B cell (primary cell): ENCODE results near the gene BEST1. TPM values are rescaled to one million over a fixed set of nuclear protein-coding genes. Genes with fewer than 3 reads are reported as not detected.

Experiments used
- ATAC-seq: fragments of 200-7000 bp; cut with Tn5 transposase; one replicate; pipeline ENCODE4 v1.10.0; 2021; ENCODE audit warnings: low read depth, mild to moderate bottlenecking, moderate number of reproducible peaks, moderate library complexity
- CTCF ChIA-PET: fragments of 350-600 bp; sonication (Branson Sonifier 250); formaldehyde crosslinking; loops from one replicate; lab custom pipeline; 2021; ENCODE audit warnings: antibody characterized with exemption, inconsistent platforms; lab: Charles Lee
- POLR2A ChIA-PET: fragments of 350-600 bp; sonication (Branson Sonifier 250); formaldehyde crosslinking; loops from one replicate; lab custom pipeline; 2021; ENCODE audit warnings: antibody characterized with exemption; lab: Charles Lee
- DNase-seq: peaks from one replicate; pipeline ENCODE4 v3.0.0; 2013
- H2AFZ ChIP-seq: 2 replicates; pipeline ENCODE4 v1.6.1; 2012; ENCODE audit warnings: mild to moderate bottlenecking, low read depth, low read length; ENCODE audit not compliant: insufficient read depth, poor library complexity, severe bottlenecking
- H3K27ac ChIP-seq, 2 donors: 1 replicate in 1 of 2; 2 replicates in 1 of 2; pipeline ENCODE4 v1.5.1; 2012 to 2013; ENCODE audit warnings: low read length in 2 of 2, mild to moderate bottlenecking in 2 of 2, moderate library complexity in 1 of 2
- H3K27me3 ChIP-seq, 4 experiments: fragments of 200-600 bp in 1 of 4; sonication (generic) in 1 of 4; replicated peaks in 1 of 4; 1 replicate in 2 of 4; 2 replicates in 2 of 4; pipeline versions ENCODE4 v1.6.1 to v1.7.0; 2013 to 2016; ENCODE audit warnings: low read length in 3 of 4, mild to moderate bottlenecking in 2 of 4, mixed read lengths in 1 of 4, moderate library complexity in 1 of 4; ENCODE audit not compliant: insufficient read depth in 4 of 4, control insufficient read depth in 3 of 4; ENCODE audit errors: control extremely low read depth in 1 of 4
- H3K36me3 ChIP-seq, 2 experiments: replicated peaks in 1 of 2; 1 replicate in 1 of 2; 2 replicates in 1 of 2; pipeline versions ENCODE4 v1.6.1 to v1.7.1; 2013; ENCODE audit warnings: low read length in 1 of 2; ENCODE audit not compliant: insufficient read depth in 2 of 2, control insufficient read depth in 1 of 2; ENCODE audit errors: control extremely low read depth in 1 of 2, extremely low read depth in 1 of 2
- H3K4me1 ChIP-seq, 2 donors: fragments of 200-600 bp in 1 of 2; sonication (generic) in 1 of 2; 1 replicate in 1 of 2; 2 replicates in 1 of 2; pipeline versions ENCODE4 v1.5.1 to v1.6.1; 2013 to 2017; ENCODE audit warnings: low read length in 2 of 2; ENCODE audit not compliant: control insufficient read depth in 2 of 2, insufficient read depth in 2 of 2
- H3K4me2 ChIP-seq: replicated peaks from 2 replicates; pipeline ENCODE3; 2012; ENCODE audit warnings: mild to moderate bottlenecking, low read depth, low read length; ENCODE audit not compliant: poor library complexity, severe bottlenecking
- H3K4me3 ChIP-seq, 5 experiments: fragments of 200-600 bp in 1 of 5; sonication (generic) in 1 of 5; 1 replicate in 3 of 5; 2 replicates in 2 of 5; pipeline versions ENCODE4 v1.5.1 to v1.7.0; 2011 to 2016; ENCODE audit warnings: low read length in 4 of 5, mild to moderate bottlenecking in 4 of 5, low read depth in 2 of 5, control low read depth in 1 of 5, moderate library complexity in 1 of 5; ENCODE audit not compliant: insufficient read depth in 1 of 5; ENCODE audit errors: control extremely low read depth in 1 of 5, extremely low read depth in 1 of 5
- H3K79me2 ChIP-seq: fragments of 200-600 bp; sonication (generic); one replicate; pipeline ENCODE4 v1.6.0; 2016; ENCODE audit warnings: low read length; ENCODE audit not compliant: control insufficient read depth, insufficient read depth
- H3K9ac ChIP-seq: fragments of 200-600 bp; sonication (generic); 2 replicates; pipeline ENCODE4 v1.6.1; 2017; ENCODE audit warnings: mild to moderate bottlenecking, low read length, moderate library complexity
- H3K9me3 ChIP-seq, 3 donors: one replicate each; pipeline versions ENCODE4 v1.6.1 to v1.7.1; 2013; ENCODE audit warnings: low read length in 2 of 3; ENCODE audit not compliant: control insufficient read depth in 2 of 3, insufficient read depth in 1 of 3; ENCODE audit errors: control extremely low read depth in 1 of 3
- H4K20me1 ChIP-seq: 2 replicates; pipeline ENCODE4 v1.6.0; 2012; ENCODE audit warnings: mild to moderate bottlenecking, low read length; ENCODE audit not compliant: insufficient read depth, control insufficient read depth, poor library complexity, severe bottlenecking
- H3K27ac Mint-ChIP-seq: one replicate; pipeline ENCODE4 v1.8.0; 2021; ENCODE audit warnings: mixed read lengths
- H3K27me3 Mint-ChIP-seq: one replicate; pipeline ENCODE4 v1.8.0; 2021; ENCODE audit warnings: mixed read lengths
- H3K4me1 Mint-ChIP-seq: one replicate; pipeline ENCODE4 v1.8.0; 2021; ENCODE audit warnings: mixed read lengths
- H3K4me3 Mint-ChIP-seq: one replicate; pipeline ENCODE4 v1.8.0; 2021; ENCODE audit warnings: mixed read lengths
- H3K9me3 Mint-ChIP-seq: one replicate; pipeline ENCODE4 v1.8.0; 2022; ENCODE audit warnings: mixed read lengths; ENCODE audit not compliant: insufficient read depth
- CTCF ChIP-seq: fragments of 200-600 bp; IDR thresholded peaks from one replicate; pipeline ENCODE4 v1.8.0; 2022; ENCODE audit warnings: antibody characterized with exemption, mild to moderate bottlenecking
- EZH2 ChIP-seq: IDR thresholded peaks from 2 replicates; pipeline ENCODE4 v1.6.1; 2012; ENCODE audit warnings: borderline replicate concordance, low read depth, mild to moderate bottlenecking, moderate library complexity, low read length; ENCODE audit not compliant: insufficient read depth, poor library complexity, severe bottlenecking
- WGBS: methylation state at CpG from one replicate; pipeline ENCODE4 v1.1.5; 2013; ENCODE audit warnings: missing lambda C conversion rate; ENCODE audit not compliant: insufficient coverage; 5-methylcytosine and 5-hydroxymethylcytosine counted together
- intact Hi-C: fragments of 100-400 bp; cut with micrococcal nuclease; formaldehyde crosslinking; loops from one replicate; pipeline ENCODE4 v1.10.0; 2022
- polyA plus RNA-seq: library from polyadenylated mRNA; depleted of rRNA; stranded (reverse); fragments of >200 nt; gene quantifications from 2 replicates; pipeline ENCODE4 v1.2.3, GENCODE V29; 2012
- total RNA-seq, 2 donors: library from RNA; stranded (reverse); fragments of 120-200 nt in 1 of 2; gene quantifications; 1 replicate in 1 of 2; 2 replicates in 1 of 2; pipeline versions ENCODE4 v1.2.3 to v1.2.4, GENCODE V29; 2013 to 2022

BEST1 gene
- total and polyA plus RNA-seq, 2 donors (not counting 1 experiment from before 2014, with no cell fraction given) = 0.07 to 0.99 TPM

GRCh38 chr11:61951484-61952135 lies 1.5 kb downstream of the BEST1 start:
- Histone ChIP-seq H3K4me1 (peaks cover 23 to 25% of the 10 kb centered on the region in 2 donors), H2AFZ (no peak overlapping the region), H3K4me3 (no peak overlapping the region), H3K36me3 (no peaks in the 10 kb centered on the region), H3K9me3 (peaks cover 0 to 11% (median 0%) of the 10 kb centered on the region in 3 donors), H3K27me3 (peaks cover 0 to 24% (median 10%) of the 10 kb centered on the region in 4 experiments), H3K27ac (no peak overlapping the region), H3K4me2 (no peak overlapping the region), H4K20me1 (no peaks in the 10 kb centered on the region), H3K9ac (no peak overlapping the region), H3K79me2 (no peaks in the 10 kb centered on the region)
- peaks cover 4% of the 10 kb centered on the region for H3K27me3 Mint-ChIP-seq
- ChIA-PET POLR2A (interaction anchor here (0.6 kb wide), 2 partner anchors 18 to 340 kb away, joined by 3 to 4 read pairs; no protein-coding TSS in a partner anchor), CTCF (interaction anchor here (0.8 to 10.2 kb wide), 8 partner anchors 11 to 156 kb away, joined by 3 to 217 read pairs (median 78); no protein-coding TSS in a partner anchor)
- no peaks in the 10 kb centered on the region for H3K9me3 Mint-ChIP-seq
- DNase-seq (no peak), ATAC-seq (no peak)
- 98% methylated on average over 5 of the region's 11 CpGs for WGBS
- H3K4me1 Mint-ChIP-seq = peaks cover 22% of the 10 kb centered on the region
- no peak for TF ChIP-seq CTCF
- TF ChIP-seq EZH2 = no peak
- no peak overlapping the region for H3K4me3 Mint-ChIP-seq
- intact Hi-C loops = no loop called here
- no peak overlapping the region for H3K27ac Mint-ChIP-seq

GRCh38 chr11:61952882-61953281 lies 2.7 kb downstream of the BEST1 start:
- no peak for ATAC-seq

More at GRCh38 chr11:61952882-61953281, 2.7 kb downstream of the BEST1 start:
- no peak overlapping the region for H3K27ac ChIP-seq
- CTCF ChIA-PET = interaction anchor here (1.3 to 10.2 kb wide), 5 partner anchors 54 to 156 kb away, joined by 5 to 217 read pairs (median 172); no protein-coding TSS in a partner anchor
- H3K4me1 Mint-ChIP-seq = peaks cover 16% of the 10 kb centered on the region
- H3K9me3 Mint-ChIP-seq = no peaks in the 10 kb centered on the region
- H3K9me3 ChIP-seq = peaks cover 0 to 15% (median 0%) of the 10 kb centered on the region in 3 donors
- no peak overlapping the region for H3K27ac Mint-ChIP-seq
- peaks cover 0 to 24% (median 10%) of the 10 kb centered on the region in 4 experiments for H3K27me3 ChIP-seq
- no peak overlapping the region for H3K4me2 ChIP-seq
- intact Hi-C loops = no loop called here
- POLR2A ChIA-PET = no interaction called here
- H3K4me1 ChIP-seq = peaks cover 16 to 18% of the 10 kb centered on the region in 2 donors
- H3K79me2 ChIP-seq = no peaks in the 10 kb centered on the region
- no peak for TF ChIP-seq CTCF
- no peak for TF ChIP-seq EZH2
- no peak overlapping the region for H2AFZ ChIP-seq
- no peaks in the 10 kb centered on the region for H3K27me3 Mint-ChIP-seq
- H4K20me1 ChIP-seq = no peaks in the 10 kb centered on the region
- no peak overlapping the region for H3K4me3 ChIP-seq
- peaks cover 0 to 5% of the 10 kb centered on the region in 2 experiments for H3K36me3 ChIP-seq
- H3K4me3 Mint-ChIP-seq = no peak overlapping the region
- DNase-seq = no peak
- WGBS = 96% methylated on average over 2 of the region's 3 CpGs
- H3K9ac ChIP-seq = no peak overlapping the region
